Tibial nerve (tissue), 3 donors: ENCODE results near the gene AFF2.

Source experiments
- EP300 ChIP-seq, 2 donors: sonication (generic); formaldehyde crosslinking; IDR thresholded peaks; one replicate each; pipeline ENCODE4 v1.6.1; 2017; ENCODE audit warnings: antibody characterized with exemption in 2 of 2, mild to moderate bottlenecking in 1 of 2
- POLR2A ChIP-seq, 2 donors: fragments of 450-650 bp; IDR thresholded peaks; one replicate each; pipeline ENCODE4 v1.6.1; 2017; ENCODE audit warnings: antibody characterized with exemption in 2 of 2, mild to moderate bottlenecking in 2 of 2, moderate library complexity in 2 of 2

DNA sequence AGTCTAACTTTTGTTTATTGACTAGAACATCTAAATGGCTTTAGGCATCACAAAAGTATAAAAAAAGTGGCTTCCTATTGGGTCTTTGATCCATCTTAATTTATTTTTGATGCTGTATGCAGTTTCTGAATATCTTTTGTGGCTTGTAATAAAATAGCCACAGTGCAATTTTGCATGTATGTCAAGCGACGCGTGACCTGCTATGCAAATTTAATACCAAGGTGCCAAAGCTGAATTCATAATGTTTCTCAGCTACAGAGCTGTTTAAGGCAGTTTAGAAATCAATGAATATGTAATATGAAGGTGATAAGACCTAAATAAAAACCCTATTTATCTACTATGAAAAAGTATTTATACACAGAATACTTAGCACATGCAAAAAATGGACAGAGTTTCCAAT lies 197.8 kb downstream of the AFF2 start:
- TF ChIP-seq POLR2A (IDR thresholded peaks at IDR 0.05), result no peak
- TF ChIP-seq EP300 (IDR thresholded peaks at IDR 0.05), result no peak
